HEK293T (cell line): ENCODE data around the gene POLK.
"Not testable (repeated sequence)": the region's sequence is repeated elsewhere in the genome, so short reads cannot be mapped to it uniquely, and the experiment has no call there.

ENCODE experiments used
- CTCF ChIA-PET: fragments of 350-600 bp; formaldehyde crosslinking; extraction: SDS; loops from one replicate; lab custom pipeline; 2021; ENCODE audit warnings: antibody characterized with exemption, inconsistent platforms; lab: Yijun Ruan, JAX
- POLR2A ChIA-PET: fragments of 350-600 bp; formaldehyde crosslinking; extraction: SDS; loops from one replicate; lab custom pipeline; 2020; ENCODE audit warnings: antibody characterized with exemption, inconsistent platforms; lab: Yijun Ruan, JAX
- DNase-seq: peaks from one replicate; pipeline ENCODE4 v3.0.0; 2012; ENCODE audit warnings: mixed read lengths; ENCODE audit errors: extremely low spot score
- ARNT ChIP-seq: fragments of 450-650 bp; IDR thresholded peaks from 2 replicates; pipeline ENCODE4 v1.6.1; 2017; ENCODE audit warnings: mild to moderate bottlenecking
- BHLHE40 ChIP-seq: fragments of 450-650 bp; IDR thresholded peaks from 2 replicates; pipeline ENCODE4 v1.6.1; 2016; ENCODE audit warnings: mild to moderate bottlenecking, moderate library complexity, borderline replicate concordance
- CTBP1 ChIP-seq: fragments of 450-650 bp; IDR thresholded peaks from 2 replicates; pipeline ENCODE4 v1.6.1; 2016; ENCODE audit warnings: borderline replicate concordance
- ELF4 ChIP-seq: fragments of 450-650 bp; IDR thresholded peaks from 2 replicates; pipeline ENCODE4 v1.6.1; 2017; ENCODE audit warnings: antibody characterized with exemption
- FOXA1 ChIP-seq: fragments of 450-650 bp; IDR thresholded peaks from 2 replicates; pipeline ENCODE4 v1.6.1; 2016; ENCODE audit warnings: mild to moderate bottlenecking
- FOXK2 ChIP-seq: fragments of 450-650 bp; IDR thresholded peaks from 2 replicates; pipeline ENCODE4 v1.6.1; 2016; ENCODE audit warnings: mild to moderate bottlenecking
- FOXM1 ChIP-seq: fragments of 450-650 bp; IDR thresholded peaks from 2 replicates; pipeline ENCODE4 v1.6.1; 2017; ENCODE audit warnings: mild to moderate bottlenecking, borderline replicate concordance
- HDGF ChIP-seq: fragments of 450-650 bp; IDR thresholded peaks from 2 replicates; pipeline ENCODE4 v1.6.1; 2017; ENCODE audit warnings: antibody characterized with exemption, borderline replicate concordance
- L3MBTL2 ChIP-seq: fragments of 450-650 bp; conservative IDR thresholded peaks from 2 replicates; pipeline ENCODE4 v1.6.1; 2016; ENCODE audit warnings: mild to moderate bottlenecking
- LEF1 ChIP-seq: fragments of 450-650 bp; IDR thresholded peaks from 2 replicates; pipeline ENCODE4 v1.6.1; 2017; ENCODE audit warnings: mild to moderate bottlenecking, borderline replicate concordance
- NFRKB ChIP-seq: fragments of 450-650 bp; IDR thresholded peaks from 2 replicates; pipeline ENCODE4 v1.6.1; 2016; ENCODE audit warnings: mild to moderate bottlenecking, moderate library complexity
- SP1 ChIP-seq: fragments of 450-650 bp; IDR thresholded peaks from 2 replicates; pipeline ENCODE4 v1.6.1; 2017
- SUZ12 ChIP-seq: fragments of 450-650 bp; IDR thresholded peaks from 2 replicates; pipeline ENCODE4 v1.6.1; 2016; ENCODE audit warnings: mild to moderate bottlenecking
- TARDBP ChIP-seq: fragments of 450-650 bp; IDR thresholded peaks from 2 replicates; pipeline ENCODE4 v1.6.1; 2016
- ZNF384 ChIP-seq: fragments of 450-650 bp; IDR thresholded peaks from 2 replicates; pipeline ENCODE4 v1.6.1; 2016
- TF ChIP-seq, protein P1 (sequence below): fragments of 450-650 bp; IDR thresholded peaks from 2 replicates; pipeline ENCODE4 v1.6.1; 2016

Gene POLK

DNA sequence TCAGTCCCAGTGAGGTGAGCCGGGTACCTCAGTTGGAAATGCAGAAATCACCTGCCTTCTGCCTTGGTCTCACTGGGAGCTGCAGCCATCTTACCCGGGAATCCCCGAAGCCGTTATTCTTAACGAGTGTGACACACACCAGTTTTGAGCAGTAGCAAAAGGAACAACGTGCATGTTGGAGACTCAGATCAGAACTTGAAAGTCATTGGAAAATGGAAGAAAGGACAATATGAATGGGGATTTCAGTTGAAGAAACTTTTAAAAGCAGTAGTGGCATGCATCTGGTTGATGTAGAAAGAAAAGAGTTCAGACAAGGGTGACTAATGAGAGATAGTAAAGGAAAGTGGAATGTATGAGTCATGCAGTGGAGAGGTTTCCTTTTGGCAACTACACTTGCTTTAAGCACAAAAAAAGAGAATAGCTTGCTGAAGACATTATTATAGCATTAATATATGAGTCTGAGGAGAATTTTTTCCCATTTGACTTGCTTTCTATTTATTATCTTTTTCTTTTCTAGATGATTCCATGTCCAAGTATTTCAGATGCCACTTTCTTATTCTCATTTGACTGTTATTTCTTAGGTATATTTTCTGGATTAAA lies 55.1 kb downstream of the POLK start:
- DNase-seq, result peak; percentile 26
- ChIA-PET POLR2A (no interaction called here), CTCF (no interaction called here)
- TF ChIP-seq FOXK2 (no peak), ELF4 (no peak), L3MBTL2 (no peak), NFRKB (no peak)
- TF ChIP-seq, protein P1, sequence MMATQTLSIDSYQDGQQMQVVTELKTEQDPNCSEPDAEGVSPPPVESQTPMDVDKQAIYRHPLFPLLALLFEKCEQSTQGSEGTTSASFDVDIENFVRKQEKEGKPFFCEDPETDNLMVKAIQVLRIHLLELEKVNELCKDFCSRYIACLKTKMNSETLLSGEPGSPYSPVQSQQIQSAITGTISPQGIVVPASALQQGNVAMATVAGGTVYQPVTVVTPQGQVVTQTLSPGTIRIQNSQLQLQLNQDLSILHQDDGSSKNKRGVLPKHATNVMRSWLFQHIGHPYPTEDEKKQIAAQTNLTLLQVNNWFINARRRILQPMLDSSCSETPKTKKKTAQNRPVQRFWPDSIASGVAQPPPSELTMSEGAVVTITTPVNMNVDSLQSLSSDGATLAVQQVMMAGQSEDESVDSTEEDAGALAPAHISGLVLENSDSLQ, result peak; percentile 37; the same call in 1 of the 2 replicates

DNA sequence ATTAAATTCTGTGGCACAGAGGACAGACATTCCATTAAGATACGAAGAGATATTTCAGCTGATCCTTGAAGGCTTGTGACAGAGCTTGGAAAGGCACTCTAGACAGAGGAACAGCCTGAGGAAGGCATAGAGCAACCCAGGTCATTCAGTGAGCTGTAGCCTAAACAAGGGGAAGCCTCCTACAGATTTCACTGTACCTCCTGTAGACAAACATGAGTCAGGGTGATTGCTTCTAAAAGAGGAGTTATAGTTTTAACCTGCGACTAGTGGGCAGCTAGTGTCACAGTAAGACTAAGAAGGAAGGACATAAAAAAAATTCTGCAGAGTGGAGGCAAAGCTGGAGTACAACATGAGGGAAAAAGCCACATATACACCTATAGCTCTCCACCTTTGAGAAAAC lies 56.0 kb downstream of the POLK start:
- TF ChIP-seq L3MBTL2, result no peak
- no peak for TF ChIP-seq HDGF
- TF ChIP-seq TARDBP, result no peak
- no peak for TF ChIP-seq SUZ12
- no peak for TF ChIP-seq FOXK2
- TF ChIP-seq LEF1, result no peak
- TF ChIP-seq ZNF384, result no peak
- ChIA-PET CTCF (no interaction called here), POLR2A (no interaction called here)
- no peak for DNase-seq

DNA sequence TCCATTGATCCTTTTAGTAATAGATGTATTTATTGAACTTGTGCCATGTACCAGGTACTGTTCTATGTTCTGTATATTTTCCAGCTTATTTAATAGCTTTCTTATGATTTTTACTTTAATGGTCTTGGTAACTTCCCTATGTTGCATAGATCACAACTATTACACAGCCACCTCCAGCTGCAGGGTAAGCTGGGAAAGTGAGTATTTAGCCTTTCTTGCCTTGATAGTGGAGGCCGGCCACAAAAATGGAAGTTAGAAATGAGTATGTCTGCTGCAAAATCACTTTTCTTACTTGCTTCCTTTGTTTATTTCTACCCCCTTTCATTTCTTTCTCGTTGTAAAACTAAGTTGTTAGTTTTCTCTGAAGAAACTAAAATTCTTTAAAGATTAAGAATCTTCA lies 56.5 kb downstream of the POLK start:
- ChIA-PET CTCF (no interaction called here), POLR2A (no interaction called here)
- no peak for DNase-seq
- TF ChIP-seq BHLHE40, result no peak
- TF ChIP-seq FOXK2, result no peak
- no peak for TF ChIP-seq TARDBP
- TF ChIP-seq HDGF, result no peak
- TF ChIP-seq L3MBTL2, result no peak

DNA sequence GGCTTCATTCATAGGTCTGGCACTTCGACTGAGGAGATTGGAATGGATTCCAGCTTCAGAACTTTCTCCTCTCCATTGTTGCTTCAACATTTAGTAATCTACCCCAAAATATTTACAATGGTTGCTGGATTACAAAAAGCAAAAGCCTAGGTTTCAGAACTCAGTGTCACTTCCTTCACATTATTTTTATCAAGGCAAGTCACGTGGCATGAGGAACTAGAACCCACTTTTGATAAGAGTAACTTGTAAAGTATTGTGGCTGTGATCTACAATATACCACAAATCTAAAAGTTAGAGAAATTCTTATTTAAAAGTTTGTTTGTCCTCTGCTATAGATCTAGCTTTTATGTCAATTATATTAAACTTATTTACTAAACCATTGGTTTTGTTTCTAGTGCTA lies 59.9 kb downstream of the POLK start:
- no peak for DNase-seq
- ChIA-PET CTCF (no interaction called here), POLR2A (no interaction called here)
- TF ChIP-seq ELF4, result no peak
- TF ChIP-seq BHLHE40, result no peak
- no peak for TF ChIP-seq ARNT
- TF ChIP-seq, protein P1, result no peak
- TF ChIP-seq SP1, result no peak
- TF ChIP-seq CTBP1, result no peak
- no peak for TF ChIP-seq FOXM1
- no peak for TF ChIP-seq LEF1

DNA sequence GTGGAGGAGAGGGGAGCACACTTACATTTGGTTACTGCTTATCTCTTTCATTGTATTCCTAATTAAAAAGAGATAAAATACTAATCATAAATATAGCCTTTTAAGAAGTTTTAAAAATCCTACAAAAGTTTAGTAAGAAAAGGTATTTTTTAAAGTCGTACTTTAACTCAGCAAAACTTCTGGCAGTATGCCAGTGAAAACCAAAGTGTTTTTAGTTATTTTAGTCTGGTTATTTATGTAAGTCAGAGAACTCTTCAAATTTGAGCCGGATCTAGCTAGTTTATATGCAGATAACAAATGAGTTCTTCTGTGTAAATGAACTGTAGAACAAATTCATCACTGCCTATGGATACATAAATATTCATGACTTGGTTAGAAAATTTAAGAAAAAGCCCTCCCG lies 63.1 kb downstream of the POLK start:
- ChIA-PET CTCF (no interaction called here), POLR2A (interaction anchor here (1.3 kb wide), 1 partner anchor 63 kb away, joined by 3 read pairs; the partner anchor contains the start of gene POLK)
- no peak for DNase-seq
- TF ChIP-seq ARNT, result no peak
- TF ChIP-seq ZNF384, result no peak
- no peak for TF ChIP-seq BHLHE40
- no peak for TF ChIP-seq SP1
- no peak for TF ChIP-seq NFRKB
- no peak for TF ChIP-seq FOXM1
- no peak for TF ChIP-seq CTBP1
- no peak for TF ChIP-seq L3MBTL2
- TF ChIP-seq LEF1, result no peak
- TF ChIP-seq TARDBP, result no peak
- no peak for TF ChIP-seq HDGF
- no peak for TF ChIP-seq FOXA1

DNA sequence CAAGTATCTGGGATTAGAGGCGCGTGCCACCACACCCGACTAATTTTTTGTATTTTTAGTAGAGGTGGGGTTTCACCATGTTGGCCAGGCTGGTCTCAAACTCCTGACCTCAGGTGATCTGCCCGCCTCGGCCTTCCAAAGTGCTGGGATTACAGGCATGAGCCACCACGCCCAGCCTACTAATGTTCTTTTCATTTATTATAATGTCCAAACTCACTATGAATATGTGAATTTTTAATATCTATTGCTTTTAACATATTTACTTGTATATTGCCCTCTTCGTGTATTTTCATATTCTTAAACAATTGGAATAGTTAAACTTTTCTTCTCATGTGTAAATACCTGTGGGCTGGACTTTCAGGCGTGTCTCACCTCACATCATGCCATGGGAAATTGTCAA lies 66.6 kb downstream of the POLK start:
- DNase-seq, CTCF ChIA-PET, POLR2A ChIA-PET: not testable (repeated sequence)

DNA sequence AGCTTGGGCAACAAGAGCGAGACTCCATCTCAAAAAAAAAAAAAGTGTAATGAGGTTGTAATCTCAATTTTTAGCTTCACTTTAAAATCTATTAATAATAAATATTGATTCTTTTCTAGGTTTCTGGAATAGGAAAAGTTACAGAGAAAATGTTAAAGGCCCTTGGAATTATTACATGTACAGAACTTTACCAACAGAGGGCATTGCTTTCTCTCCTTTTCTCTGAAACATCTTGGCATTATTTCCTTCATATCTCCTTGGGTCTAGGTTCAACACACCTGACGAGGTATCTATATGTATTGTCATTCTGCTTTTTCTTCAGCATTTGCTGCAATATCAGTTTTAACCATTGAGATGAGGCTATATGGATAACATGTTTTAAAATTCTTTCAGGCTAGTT lies 73.0 kb downstream of the POLK start:
- POLR2A ChIA-PET, result no interaction called here
- no peak for TF ChIP-seq SP1
- no peak for TF ChIP-seq LEF1
- no peak for TF ChIP-seq FOXA1
- no peak for TF ChIP-seq ELF4
- TF ChIP-seq HDGF, result no peak
- TF ChIP-seq, protein P1, result no peak
- no peak for TF ChIP-seq ZNF384
- no peak for TF ChIP-seq NFRKB
- no peak for TF ChIP-seq TARDBP
- no peak for TF ChIP-seq SUZ12
- CTCF ChIA-PET, result interaction anchor here (0.6 kb wide), 1 partner anchor 749 kb away, joined by 7 read pairs; no protein-coding TSS in a partner anchor
- DNase-seq, result no peak
